Neural cell (in vitro differentiated cells): ENCODE results near the gene BEND4. TPM values are rescaled to one million over a fixed set of nuclear protein-coding genes. Genes with fewer than 3 reads are reported as not detected.
"Not testable (repeated sequence)": the region's sequence is repeated elsewhere in the genome, so short reads cannot be mapped to it uniquely, and the experiment has no call there.

ENCODE experiments used
- H2AFZ ChIP-seq: fragments of 200-600, 300-800 bp; sonication (generic), shearing (Covaris generic); 2 replicates; pipeline ENCODE4 v1.6.0; 2014; ENCODE audit warnings: low read depth, mild to moderate bottlenecking, antibody characterized with exemption, low read length, moderate library complexity
- H3F3A ChIP-seq: fragments of 200-600 bp; shearing (Covaris generic); 2 replicates; pipeline ENCODE4 v1.6.1; 2016; ENCODE audit warnings: mild to moderate bottlenecking, moderate library complexity, mixed read lengths, antibody characterized with exemption, low read length; ENCODE audit not compliant: insufficient read depth, poor library complexity, severe bottlenecking
- H3K27ac ChIP-seq: fragments of 200-600, 300-800 bp; sonication (generic), shearing (Covaris generic); 2 replicates; pipeline ENCODE4 v1.5.1; 2014; ENCODE audit warnings: mild to moderate bottlenecking, low read length, moderate library complexity
- H3K27me3 ChIP-seq: fragments of 300-800, 200-600 bp; sonication (generic), shearing (Covaris generic); 2 replicates; pipeline ENCODE4 v1.6.0; 2014; ENCODE audit warnings: mild to moderate bottlenecking, low read depth, low read length, moderate library complexity; ENCODE audit not compliant: insufficient read depth
- H3K36me3 ChIP-seq: fragments of 300-800, 200-600 bp; sonication (generic), shearing (Covaris generic); 2 replicates; pipeline ENCODE4 v1.5.1; 2014; ENCODE audit warnings: mild to moderate bottlenecking, antibody characterized with exemption, low read length, moderate library complexity; ENCODE audit not compliant: insufficient read depth
- H3K4me2 ChIP-seq: fragments of 300-800, 200-600 bp; sonication (generic), shearing (Covaris generic); 2 replicates; pipeline ENCODE4 v1.6.0; 2014; ENCODE audit warnings: mild to moderate bottlenecking, low read length
- H3K4me3 ChIP-seq: fragments of 300-800, 200-600 bp; sonication (generic), shearing (Covaris generic); 2 replicates; pipeline ENCODE4 v1.5.1; 2014; ENCODE audit warnings: mild to moderate bottlenecking, low read length, moderate library complexity
- H3K79me2 ChIP-seq: fragments of 200-600 bp; shearing (Covaris generic); replicated peaks from 2 replicates; pipeline ENCODE4 v1.6.0; 2014; ENCODE audit warnings: mild to moderate bottlenecking, low read length, moderate library complexity; ENCODE audit not compliant: insufficient read depth
- H3K9ac ChIP-seq: fragments of 300-800, 200-600 bp; sonication (generic), shearing (Covaris generic); 2 replicates; pipeline ENCODE4 v1.6.1; 2016; ENCODE audit warnings: mild to moderate bottlenecking, low read length, mixed read lengths
- H3K9me2 ChIP-seq: fragments of 200-600 bp; shearing (Covaris generic); 2 replicates; pipeline ENCODE4 v1.6.1; 2016; ENCODE audit warnings: mild to moderate bottlenecking, low read length, mixed read lengths; ENCODE audit not compliant: insufficient read depth
- H3K9me3 ChIP-seq: fragments of 200-600, 300-800 bp; sonication (generic), shearing (Covaris generic); 2 replicates; pipeline ENCODE4 v1.6.1; 2016; ENCODE audit warnings: mild to moderate bottlenecking, mixed run types, low read length, moderate library complexity, mixed read lengths
- H4K20me1 ChIP-seq: fragments of 200-600 bp; shearing (Covaris generic); 2 replicates; pipeline ENCODE4 v1.6.1; 2016; ENCODE audit warnings: mild to moderate bottlenecking, mixed run types; ENCODE audit not compliant: insufficient read depth
- EP300 ChIP-seq: fragments of 450-650 bp; conservative IDR thresholded peaks from 2 replicates; pipeline ENCODE4 v1.6.1; 2014; ENCODE audit warnings: antibody characterized with exemption, mild to moderate bottlenecking, moderate library complexity; ENCODE audit not compliant: poor library complexity, severe bottlenecking
- EZH2 ChIP-seq: fragments of 200-600, 300-800 bp; shearing (Covaris generic), sonication (generic); IDR thresholded peaks from 2 replicates; pipeline ENCODE4 v1.6.1; 2014; ENCODE audit warnings: antibody characterized with exemption, low read length, borderline replicate concordance, mild to moderate bottlenecking; ENCODE audit not compliant: insufficient read depth, poor library complexity, severe bottlenecking
- MXI1 ChIP-seq: fragments of 450-650 bp; conservative IDR thresholded peaks from 2 replicates; pipeline ENCODE4 v1.6.1; 2014; ENCODE audit warnings: antibody characterized with exemption, mild to moderate bottlenecking; ENCODE audit not compliant: poor library complexity, severe bottlenecking
- POLR2AphosphoS5 ChIP-seq: IDR thresholded peaks from 2 replicates; pipeline ENCODE4 v1.6.1; 2012
- RAD21 ChIP-seq: fragments of 450-650 bp; conservative IDR thresholded peaks from 2 replicates; pipeline ENCODE4 v1.6.1; 2014; ENCODE audit warnings: antibody characterized with exemption, mild to moderate bottlenecking, moderate library complexity
- SMC3 ChIP-seq: fragments of 450-650 bp; conservative IDR thresholded peaks from 2 replicates; pipeline ENCODE4 v1.6.1; 2014; ENCODE audit warnings: antibody characterized with exemption, mild to moderate bottlenecking, moderate library complexity; ENCODE audit not compliant: poor library complexity
- TAF1 ChIP-seq: IDR thresholded peaks from 2 replicates; pipeline ENCODE4 v1.6.1; 2012; ENCODE audit warnings: low read depth
- polyA plus RNA-seq: library from polyadenylated mRNA; depleted of rRNA; stranded (reverse); fragments of >200 nt; gene quantifications from 2 replicates; pipeline ENCODE4 v1.2.3, GENCODE V29; 2014
- TF ChIP-seq, protein P1 (sequence below): fragments of 450-650 bp; IDR thresholded peaks from 2 replicates; pipeline ENCODE4 v1.5.1; 2014; ENCODE audit warnings: antibody characterized with exemption, mild to moderate bottlenecking, moderate library complexity; ENCODE audit not compliant: poor library complexity, severe bottlenecking
- TF ChIP-seq, protein P2 (sequence below): IDR thresholded peaks from 2 replicates; pipeline ENCODE4 v1.6.1; 2012; ENCODE audit warnings: borderline replicate concordance

The BEND4 gene
- polyA plus RNA-seq, 1 donor from 2014 or later, result 1.1 TPM

DNA sequence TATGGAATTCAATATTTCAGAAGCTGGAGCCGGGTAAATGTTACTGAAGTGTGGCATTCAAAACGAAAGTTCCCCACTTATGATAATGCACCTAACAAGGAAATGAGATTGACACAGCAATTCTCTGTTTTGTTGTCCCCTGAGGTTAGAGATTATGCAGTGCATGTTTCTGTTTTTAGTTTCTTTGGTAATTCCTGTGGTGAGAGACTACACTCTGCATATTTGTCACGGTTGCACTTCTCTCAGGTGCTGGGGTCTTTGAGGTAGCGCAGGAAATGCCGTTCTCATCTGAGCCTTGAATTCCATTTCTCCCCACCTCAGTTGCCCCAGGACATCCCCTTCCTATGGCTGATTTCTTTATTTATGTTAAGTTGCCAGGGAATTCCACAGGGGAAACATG is 15.3 kb upstream of the BEND4 start:
- H3F3A ChIP-seq, result no peaks in the 10 kb centered on the region
- no peaks in the 10 kb centered on the region for H3K27me3 ChIP-seq
- no peaks in the 10 kb centered on the region for H3K79me2 ChIP-seq
- no peaks in the 10 kb centered on the region for H3K9me2 ChIP-seq
- no peaks in the 10 kb centered on the region for H3K9me3 ChIP-seq
- H4K20me1 ChIP-seq, result no peaks in the 10 kb centered on the region
- H3K27ac ChIP-seq, result no peak overlapping the region
- H2AFZ ChIP-seq, result no peak overlapping the region
- no peak overlapping the region for H3K4me3 ChIP-seq
- H3K4me2 ChIP-seq, result no peak overlapping the region
- TF ChIP-seq SMC3, result no peak
- TF ChIP-seq, protein P1, sequence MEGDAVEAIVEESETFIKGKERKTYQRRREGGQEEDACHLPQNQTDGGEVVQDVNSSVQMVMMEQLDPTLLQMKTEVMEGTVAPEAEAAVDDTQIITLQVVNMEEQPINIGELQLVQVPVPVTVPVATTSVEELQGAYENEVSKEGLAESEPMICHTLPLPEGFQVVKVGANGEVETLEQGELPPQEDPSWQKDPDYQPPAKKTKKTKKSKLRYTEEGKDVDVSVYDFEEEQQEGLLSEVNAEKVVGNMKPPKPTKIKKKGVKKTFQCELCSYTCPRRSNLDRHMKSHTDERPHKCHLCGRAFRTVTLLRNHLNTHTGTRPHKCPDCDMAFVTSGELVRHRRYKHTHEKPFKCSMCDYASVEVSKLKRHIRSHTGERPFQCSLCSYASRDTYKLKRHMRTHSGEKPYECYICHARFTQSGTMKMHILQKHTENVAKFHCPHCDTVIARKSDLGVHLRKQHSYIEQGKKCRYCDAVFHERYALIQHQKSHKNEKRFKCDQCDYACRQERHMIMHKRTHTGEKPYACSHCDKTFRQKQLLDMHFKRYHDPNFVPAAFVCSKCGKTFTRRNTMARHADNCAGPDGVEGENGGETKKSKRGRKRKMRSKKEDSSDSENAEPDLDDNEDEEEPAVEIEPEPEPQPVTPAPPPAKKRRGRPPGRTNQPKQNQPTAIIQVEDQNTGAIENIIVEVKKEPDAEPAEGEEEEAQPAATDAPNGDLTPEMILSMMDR, result no peak
- TF ChIP-seq, protein P2, sequence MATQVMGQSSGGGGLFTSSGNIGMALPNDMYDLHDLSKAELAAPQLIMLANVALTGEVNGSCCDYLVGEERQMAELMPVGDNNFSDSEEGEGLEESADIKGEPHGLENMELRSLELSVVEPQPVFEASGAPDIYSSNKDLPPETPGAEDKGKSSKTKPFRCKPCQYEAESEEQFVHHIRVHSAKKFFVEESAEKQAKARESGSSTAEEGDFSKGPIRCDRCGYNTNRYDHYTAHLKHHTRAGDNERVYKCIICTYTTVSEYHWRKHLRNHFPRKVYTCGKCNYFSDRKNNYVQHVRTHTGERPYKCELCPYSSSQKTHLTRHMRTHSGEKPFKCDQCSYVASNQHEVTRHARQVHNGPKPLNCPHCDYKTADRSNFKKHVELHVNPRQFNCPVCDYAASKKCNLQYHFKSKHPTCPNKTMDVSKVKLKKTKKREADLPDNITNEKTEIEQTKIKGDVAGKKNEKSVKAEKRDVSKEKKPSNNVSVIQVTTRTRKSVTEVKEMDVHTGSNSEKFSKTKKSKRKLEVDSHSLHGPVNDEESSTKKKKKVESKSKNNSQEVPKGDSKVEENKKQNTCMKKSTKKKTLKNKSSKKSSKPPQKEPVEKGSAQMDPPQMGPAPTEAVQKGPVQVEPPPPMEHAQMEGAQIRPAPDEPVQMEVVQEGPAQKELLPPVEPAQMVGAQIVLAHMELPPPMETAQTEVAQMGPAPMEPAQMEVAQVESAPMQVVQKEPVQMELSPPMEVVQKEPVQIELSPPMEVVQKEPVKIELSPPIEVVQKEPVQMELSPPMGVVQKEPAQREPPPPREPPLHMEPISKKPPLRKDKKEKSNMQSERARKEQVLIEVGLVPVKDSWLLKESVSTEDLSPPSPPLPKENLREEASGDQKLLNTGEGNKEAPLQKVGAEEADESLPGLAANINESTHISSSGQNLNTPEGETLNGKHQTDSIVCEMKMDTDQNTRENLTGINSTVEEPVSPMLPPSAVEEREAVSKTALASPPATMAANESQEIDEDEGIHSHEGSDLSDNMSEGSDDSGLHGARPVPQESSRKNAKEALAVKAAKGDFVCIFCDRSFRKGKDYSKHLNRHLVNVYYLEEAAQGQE, result no peak
- no peak for TF ChIP-seq EZH2
- TF ChIP-seq TAF1, result no peak
- TF ChIP-seq RAD21, result no peak
- TF ChIP-seq EP300, result no peak
- TF ChIP-seq POLR2AphosphoS5, result no peak
- TF ChIP-seq MXI1, result no peak
- H3K36me3 ChIP-seq, result no peaks in the 10 kb centered on the region
- no peak overlapping the region for H3K9ac ChIP-seq

DNA sequence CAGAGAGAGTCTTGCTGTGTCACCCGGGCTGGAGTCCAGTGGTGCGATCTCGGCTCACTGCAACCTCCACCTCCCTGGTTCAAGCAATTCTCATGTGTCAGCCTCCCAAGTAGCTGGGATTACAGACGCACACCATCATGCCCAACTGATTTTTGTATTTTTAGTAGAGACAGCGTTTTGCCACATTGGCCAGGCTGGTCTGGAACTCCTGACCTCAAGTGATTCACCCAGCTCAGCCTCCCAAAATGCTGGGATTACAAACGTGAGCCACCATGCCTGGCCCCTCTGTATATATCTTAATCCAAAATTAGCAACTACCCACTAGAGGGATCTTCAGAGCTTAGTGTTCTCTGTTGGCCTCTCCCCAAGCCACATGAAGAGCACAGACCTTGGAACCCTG is 13.7 kb upstream of the BEND4 start:
- H3K27ac ChIP-seq, H3K79me2 ChIP-seq, H3K27me3 ChIP-seq, H3F3A ChIP-seq, H3K4me3 ChIP-seq, H3K9me3 ChIP-seq, H3K4me2 ChIP-seq, H3K9me2 ChIP-seq, H4K20me1 ChIP-seq, H3K9ac ChIP-seq, H3K36me3 ChIP-seq, H2AFZ ChIP-seq: not testable (repeated sequence)
